Fibroblast of the aortic adventitia (primary cell): ENCODE results near the gene REV3L. TPM values are rescaled to one million over a fixed set of nuclear protein-coding genes. Genes with fewer than 3 reads are reported as not detected.

Experiments used
- DNase-seq: peaks from one replicate; pipeline ENCODE4 v3.0.0-alpha.2; 2010; ENCODE audit warnings: low read depth
- H3K4me3 ChIP-seq: 2 replicates; pipeline ENCODE4 v1.5.1; 2011; ENCODE audit warnings: low read depth, mild to moderate bottlenecking, control low read depth, low read length, moderate library complexity
- total RNA-seq: library from RNA; depleted of rRNA; stranded (reverse); fragments of >200 nt; gene quantifications from 2 replicates; pipeline ENCODE4 v1.2.3, GENCODE V29; 2012; ENCODE audit warnings: low replicate concordance
- TF ChIP-seq, protein P1 (sequence below): IDR thresholded peaks from 2 replicates; pipeline ENCODE4 v1.5.1; 2011; ENCODE audit warnings: mild to moderate bottlenecking, low read length, control low read depth, inconsistent platforms; ENCODE audit not compliant: insufficient read depth

The REV3L gene
- total RNA-seq, 1 donor, result 77.4 TPM

DNA sequence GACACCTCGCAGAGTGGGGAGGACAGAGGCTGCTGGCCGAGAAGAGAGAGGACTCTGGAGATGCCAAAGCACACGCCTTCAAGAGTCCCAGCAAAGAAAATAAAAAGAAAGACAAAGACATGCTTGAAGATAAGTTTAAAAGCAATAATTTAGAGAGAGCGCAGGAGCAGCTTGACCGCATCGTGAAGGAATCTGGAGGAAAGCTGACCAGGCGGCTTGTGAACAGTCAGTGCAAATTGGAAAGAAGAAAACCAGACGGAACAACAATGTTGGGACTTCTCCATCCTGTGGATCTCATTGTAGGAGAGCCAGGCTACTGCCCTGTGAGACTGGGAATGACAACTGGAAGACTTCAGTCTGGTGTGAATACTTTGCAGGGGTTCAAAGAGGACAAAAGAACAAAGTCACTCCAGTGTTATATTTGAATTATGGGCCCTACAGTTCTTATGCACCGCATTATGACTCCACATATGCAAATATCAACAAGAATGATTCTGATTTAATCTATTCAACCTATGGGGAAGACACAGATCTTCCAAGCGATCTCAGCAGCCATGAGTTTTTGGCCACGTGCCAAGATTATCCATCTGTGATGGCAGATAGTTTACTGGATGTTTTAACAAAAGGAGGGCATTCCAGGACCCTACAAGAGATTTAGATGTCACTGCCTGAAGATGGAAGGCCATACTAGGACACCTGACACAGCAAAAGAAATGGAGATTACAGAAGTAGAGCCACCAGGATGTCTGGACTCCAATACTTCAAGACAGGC, 52.2 kb downstream of the REV3L start:
- TF ChIP-seq, protein P1, sequence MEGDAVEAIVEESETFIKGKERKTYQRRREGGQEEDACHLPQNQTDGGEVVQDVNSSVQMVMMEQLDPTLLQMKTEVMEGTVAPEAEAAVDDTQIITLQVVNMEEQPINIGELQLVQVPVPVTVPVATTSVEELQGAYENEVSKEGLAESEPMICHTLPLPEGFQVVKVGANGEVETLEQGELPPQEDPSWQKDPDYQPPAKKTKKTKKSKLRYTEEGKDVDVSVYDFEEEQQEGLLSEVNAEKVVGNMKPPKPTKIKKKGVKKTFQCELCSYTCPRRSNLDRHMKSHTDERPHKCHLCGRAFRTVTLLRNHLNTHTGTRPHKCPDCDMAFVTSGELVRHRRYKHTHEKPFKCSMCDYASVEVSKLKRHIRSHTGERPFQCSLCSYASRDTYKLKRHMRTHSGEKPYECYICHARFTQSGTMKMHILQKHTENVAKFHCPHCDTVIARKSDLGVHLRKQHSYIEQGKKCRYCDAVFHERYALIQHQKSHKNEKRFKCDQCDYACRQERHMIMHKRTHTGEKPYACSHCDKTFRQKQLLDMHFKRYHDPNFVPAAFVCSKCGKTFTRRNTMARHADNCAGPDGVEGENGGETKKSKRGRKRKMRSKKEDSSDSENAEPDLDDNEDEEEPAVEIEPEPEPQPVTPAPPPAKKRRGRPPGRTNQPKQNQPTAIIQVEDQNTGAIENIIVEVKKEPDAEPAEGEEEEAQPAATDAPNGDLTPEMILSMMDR, result no peak
- DNase-seq, result no peak
- H3K4me3 ChIP-seq, result no peak overlapping the region

DNA sequence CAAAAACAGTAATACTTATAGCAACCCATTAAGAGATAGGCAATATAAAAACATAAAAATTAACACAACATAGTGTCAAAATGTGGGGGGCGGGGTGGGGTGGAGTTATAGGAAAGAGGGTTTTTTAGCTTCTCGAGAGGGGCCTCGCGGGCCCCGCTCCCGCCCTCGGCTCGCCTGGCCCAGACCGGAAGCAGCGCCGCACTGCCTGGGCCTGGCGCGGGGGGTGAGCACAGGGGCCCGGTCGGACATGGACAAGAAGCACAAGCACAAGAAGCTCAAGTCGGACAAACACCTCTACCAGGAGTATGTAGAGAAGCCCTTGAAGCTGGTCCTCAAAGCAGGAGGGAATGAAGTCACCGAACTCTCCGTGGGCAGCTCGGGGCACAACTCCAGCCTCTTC, 53.4 kb downstream of the REV3L start:
- DNase-seq, result no peak
- TF ChIP-seq, protein P1, result no peak
- H3K4me3 ChIP-seq, result no peak overlapping the region

DNA sequence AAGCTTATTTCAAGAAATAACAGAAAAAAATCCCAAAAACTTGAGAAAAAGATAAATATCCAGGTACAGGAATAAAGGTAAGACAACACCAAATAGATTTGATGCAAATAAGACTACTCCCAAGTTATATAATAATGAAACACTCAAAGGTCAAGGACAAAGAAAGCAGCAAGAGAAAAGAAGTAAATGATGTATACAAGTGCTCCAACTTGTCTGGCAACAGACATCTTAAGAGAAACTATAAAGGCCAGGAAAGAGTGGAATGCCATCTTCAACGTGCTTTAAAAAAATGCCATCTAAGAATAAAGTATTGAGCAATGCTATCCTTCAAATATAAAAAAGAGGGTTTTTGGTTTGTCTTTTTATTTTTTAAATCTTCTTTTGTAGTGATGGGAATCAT, 54.2 kb downstream of the REV3L start:
- TF ChIP-seq, protein P1, result no peak
- H3K4me3 ChIP-seq, result no peak overlapping the region
- DNase-seq, result no peak

DNA sequence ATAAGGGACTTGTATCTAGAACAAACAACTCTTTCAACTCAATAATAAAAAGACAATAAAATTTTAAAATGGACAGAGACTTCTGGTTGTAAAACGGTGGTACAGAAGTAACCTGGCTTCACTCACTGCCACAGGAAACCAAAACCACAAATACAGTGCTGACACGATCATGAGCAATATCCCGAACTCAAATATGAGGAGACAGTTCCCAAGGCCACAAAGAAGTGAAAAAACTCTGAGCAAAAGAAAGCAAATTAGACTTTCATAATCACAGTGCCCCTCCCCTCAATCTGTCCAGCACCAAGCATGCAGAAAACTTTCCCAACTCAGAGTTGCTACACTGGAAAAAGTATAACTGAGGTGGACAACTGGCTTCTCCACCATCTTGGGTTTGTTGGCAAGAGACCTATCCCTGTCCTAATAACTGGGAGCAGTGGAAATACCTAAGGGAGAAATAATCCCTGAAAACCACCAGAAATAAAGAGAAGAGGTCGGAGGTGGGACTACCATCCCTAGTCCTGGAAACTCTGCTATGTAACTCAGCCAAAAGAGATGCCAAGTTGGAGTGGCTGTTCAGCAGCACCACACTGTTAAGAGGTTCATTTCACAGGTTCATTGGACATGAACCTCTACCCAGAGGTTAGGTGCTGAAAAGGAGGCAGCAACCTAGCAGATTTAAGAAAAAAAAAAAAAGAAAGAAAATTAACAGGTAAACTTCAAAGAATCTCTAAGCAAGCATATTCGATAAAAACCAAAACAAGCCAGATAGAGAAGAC, 55.5 kb downstream of the REV3L start:
- no peak overlapping the region for H3K4me3 ChIP-seq
- TF ChIP-seq, protein P1, result no peak
- DNase-seq, result peak; percentile 80

DNA sequence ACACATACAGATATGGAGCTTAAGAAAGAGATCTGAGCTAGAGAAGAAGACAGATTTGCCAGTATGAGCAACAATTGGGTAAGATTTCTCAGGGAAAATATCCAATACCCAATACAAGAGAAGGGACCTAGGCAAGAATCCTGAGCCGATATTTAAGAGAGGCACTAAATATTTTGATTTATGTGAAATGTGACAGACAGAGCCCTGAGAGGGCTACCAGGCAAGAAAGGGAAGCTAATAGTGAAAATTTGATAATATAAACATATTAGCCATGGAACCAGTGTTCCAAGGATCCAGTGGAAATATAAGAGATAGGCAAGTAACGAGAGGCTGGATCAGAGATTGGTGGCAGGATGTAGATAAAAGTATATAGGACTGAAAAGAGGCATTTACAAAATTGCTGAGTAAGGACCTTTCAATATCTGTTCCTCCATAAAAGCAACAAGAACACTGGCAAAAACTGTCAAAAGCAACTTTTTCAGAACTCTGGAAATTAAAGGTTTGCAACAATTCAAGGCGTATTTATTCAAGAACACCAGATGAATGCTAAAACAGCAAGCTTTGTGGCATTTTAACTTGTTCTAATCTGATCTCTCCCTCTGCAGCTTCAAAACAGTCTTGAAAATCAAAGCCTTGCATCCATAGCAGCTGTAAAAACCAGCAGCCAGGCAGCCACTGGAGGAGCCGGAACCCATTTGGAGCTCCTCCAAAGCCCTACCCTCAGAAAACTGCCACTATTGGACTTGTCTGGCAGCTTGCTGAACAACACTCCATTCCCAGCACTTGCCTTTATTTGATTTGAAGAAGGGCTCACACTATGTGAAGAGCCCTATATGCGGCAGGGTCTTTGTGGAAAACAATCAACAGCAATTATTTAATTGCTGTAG, 58.8 kb downstream of the REV3L start:
- peak; percentile 26 for DNase-seq
- H3K4me3 ChIP-seq, result no peak overlapping the region
- TF ChIP-seq, protein P1, result no peak

DNA sequence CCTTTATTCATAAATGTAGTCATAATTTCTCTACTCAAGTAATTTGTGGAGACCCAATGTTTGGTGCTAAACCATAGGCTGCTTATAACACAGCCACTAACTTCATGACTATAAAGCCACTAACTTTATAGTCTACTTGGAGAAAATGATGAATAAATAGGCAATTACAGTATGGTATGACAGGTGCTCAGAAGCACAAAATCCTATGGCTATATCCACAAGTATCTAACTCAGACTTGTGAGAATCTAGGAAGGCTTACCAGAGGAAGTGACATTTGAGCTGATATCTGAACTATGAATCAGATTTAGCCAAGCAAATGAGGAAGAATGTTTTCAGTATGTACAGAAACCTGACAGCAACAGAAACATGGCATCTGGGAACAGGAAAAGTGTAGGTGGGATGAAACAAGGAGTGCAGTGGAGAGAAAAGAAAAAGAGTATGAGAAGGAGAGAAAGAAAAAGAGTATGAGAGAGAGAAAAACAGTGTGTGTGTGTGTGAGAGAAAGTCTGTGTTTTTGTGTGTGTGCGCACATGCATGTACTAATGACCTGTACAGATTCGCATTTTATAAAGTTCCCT, 59.9 kb downstream of the REV3L start:
- no peak for DNase-seq
- H3K4me3 ChIP-seq, result no peak overlapping the region
- TF ChIP-seq, protein P1, result no peak
